SK-N-SH treated with all-trans-retinoic acid at 6 μM for 48 hours (cell line): ENCODE data around the gene GNPTG.

ENCODE experiments used
- ATAC-seq: fragments of 200-7000 bp; cut with Tn5 transposase; 3 replicates; pipeline ENCODE4 v1.9.1; 2020; ENCODE audit warnings: mild to moderate bottlenecking, moderate library complexity
- ARNTL ChIP-seq: fragments of 450-650 bp; formaldehyde crosslinking; IDR thresholded peaks from 2 replicates; pipeline ENCODE4 v1.5.0; 2020; ENCODE audit warnings: low read depth, mild to moderate bottlenecking, moderate library complexity, borderline replicate concordance
- BACH2 ChIP-seq: fragments of 250-450 bp; sonication (Bioruptor Pico); IDR thresholded peaks from 2 replicates; pipeline ENCODE4 v1.9.0; 2021; ENCODE audit warnings: mild to moderate bottlenecking, borderline replicate concordance
- CREB5 ChIP-seq: fragments of 250-450 bp; sonication (Bioruptor Pico); IDR thresholded peaks from 2 replicates; pipeline ENCODE4 v1.5.1; 2020; ENCODE audit warnings: low read depth, mild to moderate bottlenecking, moderate library complexity
- CSDC2 ChIP-seq: fragments of 250-450 bp; sonication (Bioruptor Pico); IDR thresholded peaks from 2 replicates; pipeline ENCODE4 v1.5.0; 2020; ENCODE audit warnings: mild to moderate bottlenecking, moderate library complexity
- ESRRG ChIP-seq: fragments of 250-450 bp; sonication (Bioruptor Pico); IDR thresholded peaks from 2 replicates; pipeline ENCODE4 v1.6.1; 2021; ENCODE audit warnings: mild to moderate bottlenecking
- GLIS3 ChIP-seq: fragments of 250-450 bp; sonication (Bioruptor Pico); IDR thresholded peaks from 2 replicates; pipeline ENCODE4 v1.5.0; 2020; ENCODE audit warnings: mild to moderate bottlenecking, moderate library complexity
- ISL1 ChIP-seq: fragments of 250-450 bp; sonication (Bioruptor Pico); IDR thresholded peaks from 2 replicates; pipeline ENCODE4 v2.1.2; 2022; ENCODE audit warnings: mild to moderate bottlenecking, moderate library complexity
- OSR1 ChIP-seq: fragments of 250-450 bp; sonication (Bioruptor Pico); IDR thresholded peaks from 2 replicates; pipeline ENCODE4 v1.8.0; 2022; ENCODE audit warnings: moderate library complexity, mild to moderate bottlenecking, inconsistent platforms
- PPARA ChIP-seq: fragments of 250-450 bp; sonication (Bioruptor Pico); IDR thresholded peaks from 2 replicates; pipeline ENCODE4 v1.5.0; 2020; ENCODE audit warnings: mild to moderate bottlenecking, borderline replicate concordance
- RARB ChIP-seq: fragments of 250-450 bp; sonication (Bioruptor Pico); IDR thresholded peaks from 2 replicates; pipeline ENCODE4 v1.8.0; 2021; ENCODE audit warnings: mild to moderate bottlenecking, moderate library complexity
- SNAI2 ChIP-seq: fragments of 250-450 bp; sonication (Bioruptor Pico); IDR thresholded peaks from 2 replicates; pipeline ENCODE4 v1.5.0; 2020; ENCODE audit warnings: mild to moderate bottlenecking, moderate library complexity
- TCF4 ChIP-seq: fragments of 250-450 bp; sonication (Bioruptor Pico); IDR thresholded peaks from 2 replicates; pipeline ENCODE4 v1.8.0; 2021; ENCODE audit warnings: mild to moderate bottlenecking, moderate library complexity, borderline replicate concordance
- TOX ChIP-seq: fragments of 250-450 bp; sonication (Bioruptor Pico); IDR thresholded peaks from 2 replicates; pipeline ENCODE4 v1.8.0; 2021; ENCODE audit warnings: mild to moderate bottlenecking, moderate library complexity, borderline replicate concordance
- ZC3H10 ChIP-seq: fragments of 250-450 bp; sonication (Bioruptor Pico); IDR thresholded peaks from 2 replicates; pipeline ENCODE4 v1.5.1; 2021; ENCODE audit warnings: mild to moderate bottlenecking, moderate library complexity
- ZFP3 ChIP-seq: fragments of 250-450 bp; sonication (Bioruptor Pico); IDR thresholded peaks from 2 replicates; pipeline ENCODE4 v1.5.0; 2020; ENCODE audit warnings: mild to moderate bottlenecking, moderate library complexity
- ZFP30 ChIP-seq: fragments of 450-650 bp; formaldehyde crosslinking; IDR thresholded peaks from 2 replicates; pipeline ENCODE4 v1.5.0; 2022; ENCODE audit warnings: mild to moderate bottlenecking, moderate library complexity
- ZNF565 ChIP-seq: fragments of 450-650 bp; formaldehyde crosslinking; conservative IDR thresholded peaks from 2 replicates; pipeline ENCODE4 v1.5.0; 2020; ENCODE audit warnings: low read depth, mild to moderate bottlenecking, moderate library complexity
- ZNF70 ChIP-seq: fragments of 450-650 bp; formaldehyde crosslinking; IDR thresholded peaks from 2 replicates; pipeline ENCODE4 v1.5.0; 2020; ENCODE audit warnings: mild to moderate bottlenecking, moderate library complexity
- ZNF8 ChIP-seq: fragments of 450-650 bp; formaldehyde crosslinking; IDR thresholded peaks from 2 replicates; pipeline ENCODE4 v1.5.0; 2020; ENCODE audit warnings: mild to moderate bottlenecking, moderate library complexity
- TF ChIP-seq, protein P1 (sequence below): fragments of 250-450 bp; sonication (Bioruptor Pico); IDR thresholded peaks from 2 replicates; pipeline ENCODE4 v1.8.0; 2021; ENCODE audit warnings: low read depth, mild to moderate bottlenecking, moderate library complexity, borderline replicate concordance
- TF ChIP-seq, protein P2 (sequence below): fragments of 250-450 bp; sonication (Bioruptor Pico); IDR thresholded peaks from 2 replicates; pipeline ENCODE4 v1.5.1; 2021; ENCODE audit warnings: mild to moderate bottlenecking, moderate library complexity
- TF ChIP-seq, protein P3 (sequence below): fragments of 250-450 bp; sonication (Bioruptor Pico); IDR thresholded peaks from 2 replicates; pipeline ENCODE4 v1.8.0; 2020; ENCODE audit warnings: mild to moderate bottlenecking, moderate library complexity, borderline replicate concordance

The GNPTG gene

DNA sequence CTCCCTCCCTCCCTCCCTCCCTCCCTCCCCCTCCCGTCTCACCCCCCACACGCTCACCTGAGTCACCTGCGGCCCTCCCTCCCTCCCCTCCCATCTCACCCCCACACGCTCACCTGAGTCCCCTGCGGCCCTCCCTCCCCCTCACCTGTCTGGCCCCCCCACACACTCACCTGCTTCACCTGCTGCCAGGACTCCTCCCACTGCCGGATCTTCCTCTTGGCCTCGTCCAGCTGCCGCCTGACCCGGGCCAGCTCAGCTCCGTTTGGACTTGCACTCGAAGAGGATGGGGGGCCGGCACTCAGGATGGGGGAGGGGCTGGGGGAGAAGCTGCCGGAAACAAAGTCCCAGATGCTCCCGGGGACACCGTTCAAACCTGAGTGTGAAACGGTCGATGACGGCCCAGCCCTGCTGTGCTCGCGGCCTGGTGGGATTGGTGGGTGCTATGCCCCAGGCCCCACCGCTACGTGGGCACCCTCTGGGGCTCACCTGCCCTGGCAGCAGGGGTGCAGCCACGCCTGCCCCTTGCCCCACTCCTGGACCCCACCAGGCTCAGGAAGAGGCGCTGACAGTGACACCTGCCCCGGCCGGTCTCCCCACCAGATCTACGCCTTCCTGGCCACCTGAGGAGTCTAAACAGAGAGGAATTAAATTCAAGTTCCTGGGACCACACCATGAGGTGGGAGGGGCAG is 15.9 kb downstream of the GNPTG start:
- TF ChIP-seq CREB5 (CRISPR knock-in tag) = no peak
- TF ChIP-seq, protein P1, sequence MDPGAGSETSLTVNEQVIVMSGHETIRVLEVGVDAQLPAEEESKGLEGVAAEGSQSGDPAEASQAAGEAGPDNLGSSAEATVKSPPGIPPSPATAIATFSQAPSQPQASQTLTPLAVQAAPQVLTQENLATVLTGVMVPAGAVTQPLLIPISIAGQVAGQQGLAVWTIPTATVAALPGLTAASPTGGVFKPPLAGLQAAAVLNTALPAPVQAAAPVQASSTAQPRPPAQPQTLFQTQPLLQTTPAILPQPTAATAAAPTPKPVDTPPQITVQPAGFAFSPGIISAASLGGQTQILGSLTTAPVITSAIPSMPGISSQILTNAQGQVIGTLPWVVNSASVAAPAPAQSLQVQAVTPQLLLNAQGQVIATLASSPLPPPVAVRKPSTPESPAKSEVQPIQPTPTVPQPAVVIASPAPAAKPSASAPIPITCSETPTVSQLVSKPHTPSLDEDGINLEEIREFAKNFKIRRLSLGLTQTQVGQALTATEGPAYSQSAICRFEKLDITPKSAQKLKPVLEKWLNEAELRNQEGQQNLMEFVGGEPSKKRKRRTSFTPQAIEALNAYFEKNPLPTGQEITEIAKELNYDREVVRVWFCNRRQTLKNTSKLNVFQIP = no peak
- TF ChIP-seq, protein P2, sequence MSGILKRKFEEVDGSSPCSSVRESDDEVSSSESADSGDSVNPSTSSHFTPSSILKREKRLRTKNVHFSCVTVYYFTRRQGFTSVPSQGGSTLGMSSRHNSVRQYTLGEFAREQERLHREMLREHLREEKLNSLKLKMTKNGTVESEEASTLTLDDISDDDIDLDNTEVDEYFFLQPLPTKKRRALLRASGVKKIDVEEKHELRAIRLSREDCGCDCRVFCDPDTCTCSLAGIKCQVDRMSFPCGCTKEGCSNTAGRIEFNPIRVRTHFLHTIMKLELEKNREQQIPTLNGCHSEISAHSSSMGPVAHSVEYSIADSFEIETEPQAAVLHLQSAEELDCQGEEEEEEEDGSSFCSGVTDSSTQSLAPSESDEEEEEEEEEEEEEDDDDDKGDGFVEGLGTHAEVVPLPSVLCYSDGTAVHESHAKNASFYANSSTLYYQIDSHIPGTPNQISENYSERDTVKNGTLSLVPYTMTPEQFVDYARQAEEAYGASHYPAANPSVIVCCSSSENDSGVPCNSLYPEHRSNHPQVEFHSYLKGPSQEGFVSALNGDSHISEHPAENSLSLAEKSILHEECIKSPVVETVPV (CRISPR knock-in tag) = no peak
- no peak for TF ChIP-seq ZFP3
- TF ChIP-seq, protein P3, sequence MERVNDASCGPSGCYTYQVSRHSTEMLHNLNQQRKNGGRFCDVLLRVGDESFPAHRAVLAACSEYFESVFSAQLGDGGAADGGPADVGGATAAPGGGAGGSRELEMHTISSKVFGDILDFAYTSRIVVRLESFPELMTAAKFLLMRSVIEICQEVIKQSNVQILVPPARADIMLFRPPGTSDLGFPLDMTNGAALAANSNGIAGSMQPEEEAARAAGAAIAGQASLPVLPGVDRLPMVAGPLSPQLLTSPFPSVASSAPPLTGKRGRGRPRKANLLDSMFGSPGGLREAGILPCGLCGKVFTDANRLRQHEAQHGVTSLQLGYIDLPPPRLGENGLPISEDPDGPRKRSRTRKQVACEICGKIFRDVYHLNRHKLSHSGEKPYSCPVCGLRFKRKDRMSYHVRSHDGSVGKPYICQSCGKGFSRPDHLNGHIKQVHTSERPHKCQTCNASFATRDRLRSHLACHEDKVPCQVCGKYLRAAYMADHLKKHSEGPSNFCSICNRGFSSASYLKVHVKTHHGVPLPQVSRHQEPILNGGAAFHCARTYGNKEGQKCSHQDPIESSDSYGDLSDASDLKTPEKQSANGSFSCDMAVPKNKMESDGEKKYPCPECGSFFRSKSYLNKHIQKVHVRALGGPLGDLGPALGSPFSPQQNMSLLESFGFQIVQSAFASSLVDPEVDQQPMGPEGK (CRISPR knock-in tag) = no peak
- TF ChIP-seq ZC3H10 (CRISPR knock-in tag) = no peak
- TF ChIP-seq ARNTL (CRISPR knock-in tag) = no peak
- no peak for TF ChIP-seq TOX (CRISPR knock-in tag)
- no peak for TF ChIP-seq OSR1
- TF ChIP-seq SNAI2 (CRISPR knock-in tag) = no peak
- no peak for TF ChIP-seq CSDC2 (CRISPR knock-in tag)
- TF ChIP-seq PPARA = no peak
- TF ChIP-seq ZFP30 (CRISPR knock-in tag) = no peak
- no peak for TF ChIP-seq ZNF565 (CRISPR knock-in tag)
- no peak for TF ChIP-seq ZNF8 (CRISPR knock-in tag)
- TF ChIP-seq GLIS3 (CRISPR knock-in tag) = no peak
- no peak for TF ChIP-seq ESRRG (CRISPR knock-in tag)
- no peak for TF ChIP-seq ZNF70 (CRISPR knock-in tag)
- no peak for TF ChIP-seq TCF4 (CRISPR knock-in tag)
- no peak for TF ChIP-seq RARB (CRISPR knock-in tag)
- ATAC-seq = no peak

DNA sequence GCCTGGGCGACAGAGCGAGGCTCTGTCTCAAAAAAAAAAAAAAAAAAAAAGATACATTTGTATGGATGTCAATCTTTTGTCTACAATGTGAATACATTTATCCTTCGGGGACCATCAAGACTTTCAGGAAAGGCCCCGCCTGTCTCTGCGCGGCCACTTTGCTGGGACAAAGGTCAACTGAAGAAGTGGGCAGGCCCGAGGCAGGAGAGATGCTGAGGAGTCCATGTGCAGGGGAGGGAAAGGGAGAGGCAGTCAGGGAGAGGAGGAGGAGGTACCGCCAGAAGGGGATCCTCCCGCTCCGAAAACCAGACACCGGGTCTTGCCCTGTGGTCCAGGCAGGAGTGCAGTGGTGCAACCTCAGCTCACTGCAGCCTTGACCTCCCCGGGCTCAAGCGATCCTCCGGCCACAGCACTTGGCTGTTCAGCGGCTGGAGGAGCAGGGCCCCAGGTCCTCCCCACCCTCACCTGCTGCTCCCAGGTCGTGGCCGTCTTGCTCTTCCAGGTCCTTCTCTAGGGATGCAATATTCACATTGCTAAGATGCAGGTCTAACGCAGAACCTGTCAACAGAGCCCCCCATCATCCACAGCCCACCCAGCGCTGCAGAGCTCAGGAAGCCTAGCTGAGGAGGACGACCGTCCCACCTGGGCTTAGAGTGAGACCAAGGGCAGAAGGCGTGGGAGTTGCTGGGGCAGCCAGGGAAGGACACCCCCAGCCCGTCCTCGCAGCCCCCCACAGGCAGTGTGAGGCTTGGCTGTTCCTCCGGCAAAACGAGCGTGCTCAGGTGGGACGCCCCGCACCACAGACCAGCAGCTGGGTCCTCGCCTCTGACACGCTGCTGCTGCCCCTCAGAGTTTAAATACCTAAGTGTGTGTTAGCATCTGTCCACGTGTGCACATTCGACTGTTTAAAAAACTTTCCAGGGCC is 19.6 kb downstream of the GNPTG start:
- ATAC-seq = no peak
- TF ChIP-seq PPARA (no peak), SNAI2 (CRISPR knock-in tag) (no peak), RARB (CRISPR knock-in tag) (no peak), ZC3H10 (CRISPR knock-in tag) (no peak), TOX (CRISPR knock-in tag) (no peak), ARNTL (CRISPR knock-in tag) (no peak), ZNF70 (CRISPR knock-in tag) (no peak), BACH2 (CRISPR knock-in tag) (no peak), OSR1 (no peak), GLIS3 (CRISPR knock-in tag) (no peak), ZNF8 (CRISPR knock-in tag) (no peak), ZFP3 (no peak), ISL1 (no peak), ZNF565 (CRISPR knock-in tag) (no peak), ZFP30 (CRISPR knock-in tag) (no peak), CSDC2 (CRISPR knock-in tag) (no peak), CREB5 (CRISPR knock-in tag) (no peak)
- TF ChIP-seq, protein P2 (CRISPR knock-in tag) = no peak
- TF ChIP-seq, protein P3 (CRISPR knock-in tag) = no peak
- TF ChIP-seq, protein P1 = no peak
